ACC112 (cell line): Measurements from ENCODE around the gene SCIN.
A peak's percentile ranks its signal among the peaks of the same experiment; 100 is the strongest.

Experiments used
- H2AFZ ChIP-seq: fragments of 200-600 bp; sonication (generic); one replicate; pipeline ENCODE4 v1.6.0; 2017; ENCODE audit warnings: antibody characterized with exemption, low read length; ENCODE audit not compliant: unreplicated experiment
- H3K27ac ChIP-seq: fragments of 200-600 bp; sonication (generic); 2 replicates; pipeline ENCODE4 v1.5.1; 2014; ENCODE audit warnings: low read depth, mild to moderate bottlenecking, antibody characterized with exemption, low read length, moderate library complexity
- H3K27me3 ChIP-seq: fragments of 200-600 bp; sonication (generic); 2 replicates; pipeline ENCODE4 v1.6.1; 2014; ENCODE audit warnings: mild to moderate bottlenecking, antibody characterized with exemption, low read length, moderate library complexity, mixed read lengths; ENCODE audit not compliant: insufficient read depth
- H3K36me3 ChIP-seq: fragments of 200-600 bp; sonication (generic); 2 replicates; pipeline ENCODE4 v1.6.1; 2016; ENCODE audit warnings: mild to moderate bottlenecking, antibody characterized with exemption, low read length, moderate library complexity, mixed read lengths; ENCODE audit not compliant: insufficient read depth
- H3K4me1 ChIP-seq: fragments of 200-600 bp; sonication (generic); one replicate; pipeline ENCODE4 v1.6.1; 2016; ENCODE audit warnings: low read length, mixed read lengths; ENCODE audit not compliant: insufficient read depth, unreplicated experiment, control insufficient read depth
- H3K4me3 ChIP-seq: fragments of 200-600 bp; sonication (generic); 2 replicates; pipeline ENCODE4 v1.5.1; 2014; ENCODE audit warnings: mild to moderate bottlenecking, low read depth, low read length
- H3K79me2 ChIP-seq: fragments of 200-600 bp; sonication (generic); one replicate; pipeline ENCODE4 v1.6.0; 2016; ENCODE audit warnings: low read length; ENCODE audit not compliant: control insufficient read depth, unreplicated experiment, insufficient read depth

Gene SCIN

DNA sequence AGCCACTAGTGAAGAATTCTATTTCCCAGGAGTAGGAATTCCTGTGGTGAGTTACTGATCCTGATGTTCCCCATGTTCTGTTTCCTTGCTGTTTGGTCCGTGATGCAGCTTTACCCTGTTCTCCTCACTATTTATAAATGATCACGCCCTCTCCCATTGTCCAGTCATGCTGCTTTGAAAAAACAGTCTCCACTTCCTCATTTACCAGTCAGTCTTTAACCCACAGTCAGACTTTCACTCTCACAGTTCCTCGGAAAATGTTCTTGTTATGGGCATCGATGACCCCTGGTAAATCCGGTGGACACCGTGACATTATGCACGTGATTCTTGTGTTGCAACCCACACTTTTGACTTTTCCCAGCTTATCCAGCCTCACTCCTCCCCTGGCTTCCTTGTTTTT is 14.4 kb downstream of the SCIN start:
- Histone ChIP-seq H3K27ac (no peak overlapping the region), H3K79me2 (no peaks in the 10 kb centered on the region), H3K27me3 (no peaks in the 10 kb centered on the region), H2AFZ (no peak overlapping the region), H3K4me3 (no peak overlapping the region), H3K4me1 (no peaks in the 10 kb centered on the region), H3K36me3 (no peaks in the 10 kb centered on the region)

DNA sequence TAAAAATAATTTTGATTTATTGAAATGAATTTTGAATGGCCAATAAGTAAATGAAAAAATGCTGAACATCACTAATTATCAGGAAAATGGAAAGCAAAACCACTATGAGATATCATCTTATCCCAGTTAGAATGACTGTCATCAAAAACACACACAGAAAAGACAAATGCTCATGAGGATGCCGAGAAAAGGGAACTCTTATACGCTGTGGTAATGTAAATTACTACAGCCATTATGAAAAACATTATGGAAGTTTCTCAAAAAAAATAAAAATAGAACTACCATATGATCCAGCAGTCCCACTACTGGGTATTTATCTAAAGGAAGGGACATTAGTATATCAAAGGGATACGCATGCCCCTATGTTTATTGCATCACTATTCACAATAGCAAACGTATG is 15.8 kb downstream of the SCIN start:
- H3K4me1 ChIP-seq: no peaks in the 10 kb centered on the region

DNA sequence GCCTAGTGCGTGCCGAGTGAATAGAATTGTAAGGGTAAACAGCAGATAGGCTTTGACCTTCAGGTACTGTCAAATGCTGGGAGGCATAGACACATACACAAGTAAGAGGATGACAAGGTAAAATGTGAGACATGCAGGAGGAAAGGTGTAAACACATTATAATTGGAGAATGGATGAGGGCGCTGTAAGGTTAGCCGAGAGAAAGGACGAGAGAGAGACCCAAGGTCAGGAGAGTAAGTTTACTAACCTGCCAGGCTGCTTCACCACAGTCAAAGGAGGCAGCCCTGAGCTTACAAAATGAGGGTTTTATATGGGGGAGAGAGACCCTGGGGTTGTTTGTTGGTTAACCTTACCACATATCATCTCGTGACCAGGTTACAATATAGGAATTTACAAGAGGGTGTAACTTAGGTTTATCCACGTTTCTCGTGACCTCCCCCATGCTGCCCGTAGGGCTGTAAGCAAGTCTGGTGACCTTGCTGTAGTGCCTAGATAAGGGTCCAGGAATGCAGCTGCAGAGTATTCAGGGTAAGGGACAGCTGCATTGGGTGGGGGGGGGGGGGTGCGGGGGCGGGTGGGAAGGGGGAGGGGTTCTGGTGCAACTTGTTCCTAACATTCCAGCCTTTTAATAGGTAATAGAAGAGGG is 17.9 kb downstream of the SCIN start:
- no peak overlapping the region for H3K4me3 ChIP-seq
- no peaks in the 10 kb centered on the region for H3K36me3 ChIP-seq
- H3K27me3 ChIP-seq: no peaks in the 10 kb centered on the region
- H3K79me2 ChIP-seq: no peaks in the 10 kb centered on the region
- H3K27ac ChIP-seq: no peak overlapping the region
- no peaks in the 10 kb centered on the region for H3K4me1 ChIP-seq
- H2AFZ ChIP-seq: no peak overlapping the region

More for the DNA sequence above, 15.8 kb downstream of the SCIN start:
- Histone ChIP-seq H3K79me2 (no peaks in the 10 kb centered on the region), H3K27ac (no peak overlapping the region), H3K4me3 (no peak overlapping the region), H3K27me3 (no peaks in the 10 kb centered on the region), H3K36me3 (no peaks in the 10 kb centered on the region), H2AFZ (no peak overlapping the region)

DNA sequence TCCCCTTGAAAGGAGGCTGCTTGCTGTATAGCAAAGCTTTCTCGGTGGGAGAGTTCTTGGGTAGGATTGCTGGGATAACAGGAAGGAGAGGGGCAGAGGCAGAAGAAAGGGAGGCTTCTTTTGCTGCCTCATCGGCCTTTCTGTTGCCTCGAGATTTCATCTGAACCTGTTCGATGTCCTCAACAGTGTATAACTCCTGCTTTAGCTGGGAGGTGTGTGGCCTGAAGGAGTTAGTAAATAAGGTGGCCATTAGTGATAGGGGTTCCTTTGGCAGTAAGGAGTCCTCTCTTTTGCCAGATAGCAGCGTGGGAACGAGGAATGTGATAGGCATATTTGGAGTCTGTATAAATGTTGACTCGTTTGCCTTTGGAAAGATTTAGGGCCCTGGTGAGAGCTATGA is 20.0 kb downstream of the SCIN start:
- Histone ChIP-seq H3K4me1 (no peaks in the 10 kb centered on the region), H3K4me3 (no peak overlapping the region), H2AFZ (no peak overlapping the region), H3K36me3 (no peaks in the 10 kb centered on the region), H3K27me3 (no peaks in the 10 kb centered on the region), H3K79me2 (no peaks in the 10 kb centered on the region), H3K27ac (no peak overlapping the region)

DNA sequence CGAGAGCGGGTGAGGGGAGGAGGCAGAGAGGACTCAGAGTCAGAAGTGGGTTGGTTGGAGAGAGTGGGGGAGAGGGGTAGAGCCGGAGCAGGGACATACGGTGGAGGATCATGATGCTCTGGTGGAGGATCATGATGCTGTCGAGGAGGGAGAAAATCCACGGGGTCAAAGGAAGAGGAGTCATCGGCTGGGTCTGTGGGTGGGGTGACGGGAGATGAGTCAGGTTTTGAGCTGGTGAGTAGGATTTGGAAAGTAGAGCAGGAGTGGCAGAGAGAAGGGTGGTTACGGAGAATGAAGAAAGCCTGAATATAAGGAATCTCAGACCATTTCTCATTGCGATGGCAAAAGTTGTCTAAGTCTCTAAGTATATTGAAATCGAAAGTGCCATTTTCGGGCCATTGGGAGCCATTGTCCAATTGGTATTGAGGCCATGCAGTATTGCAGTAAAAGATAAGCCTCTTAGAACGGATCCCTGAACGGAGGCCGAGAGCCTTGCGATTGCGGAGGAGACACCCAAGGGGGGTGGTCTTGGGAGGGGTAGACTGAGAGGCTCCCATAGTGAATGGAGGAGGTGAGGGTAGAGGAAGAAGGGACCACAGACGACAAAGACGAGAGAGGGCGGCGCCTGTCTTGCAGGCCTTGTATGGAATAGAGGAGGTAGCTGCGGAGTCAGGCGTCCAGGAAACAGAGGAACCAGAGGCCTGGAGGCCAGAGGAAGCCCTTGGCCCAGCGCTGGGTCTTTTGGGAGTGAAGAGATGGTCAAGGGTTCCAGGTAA is 23.8 kb downstream of the SCIN start:
- Histone ChIP-seq H3K27me3 (no peaks in the 10 kb centered on the region), H3K36me3 (no peaks in the 10 kb centered on the region), H3K4me3 (no peak overlapping the region), H3K79me2 (no peaks in the 10 kb centered on the region), H3K4me1 (no peaks in the 10 kb centered on the region), H3K27ac (no peak overlapping the region), H2AFZ (no peak overlapping the region)

DNA sequence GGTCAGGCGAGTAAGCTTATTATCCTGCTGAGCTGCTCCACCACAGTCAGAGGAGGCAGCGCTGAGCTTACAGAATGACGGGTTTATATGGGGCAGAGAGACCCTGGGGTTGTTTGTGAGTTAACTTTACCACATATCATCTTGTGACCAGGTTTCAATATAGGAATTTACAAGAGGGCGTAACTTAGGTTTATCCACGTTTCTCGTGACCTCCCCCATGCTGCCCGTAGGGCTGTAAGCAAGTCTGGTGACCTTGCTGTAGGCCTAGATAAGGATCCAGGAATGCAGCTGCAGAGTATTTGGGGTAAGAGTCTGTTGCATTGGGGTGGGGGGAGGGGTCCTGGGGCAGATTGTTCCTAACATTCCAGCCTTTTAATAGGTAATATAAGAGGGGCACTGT is 24.6 kb downstream of the SCIN start:
- no peak overlapping the region for H2AFZ ChIP-seq
- no peaks in the 10 kb centered on the region for H3K27me3 ChIP-seq
- no peaks in the 10 kb centered on the region for H3K36me3 ChIP-seq
- H3K4me1 ChIP-seq: no peaks in the 10 kb centered on the region
- no peak overlapping the region for H3K4me3 ChIP-seq
- no peaks in the 10 kb centered on the region for H3K79me2 ChIP-seq
- H3K27ac ChIP-seq: no peak overlapping the region

DNA sequence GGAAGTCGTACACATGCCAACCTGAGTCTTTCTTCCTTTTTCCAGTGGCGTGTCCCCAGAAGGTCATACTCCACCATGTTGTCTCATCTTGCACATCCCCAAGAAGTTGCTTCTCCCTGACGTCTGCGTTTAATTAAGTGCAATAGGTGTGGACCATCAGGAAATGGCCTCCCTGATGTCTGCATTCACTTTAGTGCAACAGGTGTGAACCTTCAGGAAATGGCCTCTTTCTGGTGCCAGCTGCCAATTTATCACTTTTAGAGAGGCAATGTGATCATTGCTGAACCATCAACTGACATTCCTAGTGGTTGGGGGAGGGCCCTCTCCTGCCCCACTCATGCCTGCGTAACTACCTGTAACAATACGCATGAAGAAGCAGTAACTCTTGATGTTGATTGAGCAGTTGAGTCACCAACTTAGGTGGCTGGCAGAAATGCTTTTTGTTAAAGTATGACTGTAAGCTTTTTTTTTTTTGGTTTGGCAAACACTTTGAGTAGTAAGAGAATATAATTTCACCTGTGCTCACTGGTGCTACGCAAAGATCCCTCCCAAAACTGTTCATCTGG is 25.8 kb downstream of the SCIN start:
- H3K27ac ChIP-seq: no peak overlapping the region

DNA sequence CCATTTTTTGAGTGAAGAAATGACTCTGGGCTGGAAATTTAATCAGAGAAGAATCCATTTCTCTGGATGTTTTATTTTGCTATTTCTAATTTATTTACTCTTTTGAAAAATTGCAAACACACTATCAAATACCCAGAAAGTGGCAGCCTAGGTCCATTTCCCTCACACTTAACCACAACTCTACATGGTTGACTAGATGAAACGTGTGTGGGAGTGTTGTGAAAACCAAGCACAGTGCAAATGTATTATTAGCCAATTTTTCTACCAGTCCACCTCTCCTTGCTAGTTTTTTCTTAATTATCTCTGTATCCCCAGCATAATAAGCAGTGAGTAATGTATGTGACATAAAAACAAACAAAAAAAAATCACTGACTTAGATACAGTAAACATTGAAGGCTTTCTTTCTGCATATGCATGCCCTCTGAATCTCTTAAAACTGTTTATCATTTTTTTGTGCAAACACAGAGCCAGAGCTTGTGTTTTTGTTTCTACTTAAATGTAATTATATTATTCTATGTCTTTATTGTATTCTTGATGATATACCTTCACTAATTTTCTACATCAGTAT is 30.9 kb downstream of the SCIN start:
- Histone ChIP-seq H3K27me3 (no peaks in the 10 kb centered on the region), H3K27ac (no peak overlapping the region), H3K4me1 (no peaks in the 10 kb centered on the region), H3K36me3 (no peaks in the 10 kb centered on the region), H2AFZ (no peak overlapping the region), H3K4me3 (no peak overlapping the region), H3K79me2 (no peaks in the 10 kb centered on the region)

More for the DNA sequence above, 25.8 kb downstream of the SCIN start:
- H2AFZ ChIP-seq: no peak overlapping the region
- H3K4me1 ChIP-seq: no peaks in the 10 kb centered on the region
- no peaks in the 10 kb centered on the region for H3K36me3 ChIP-seq
- H3K4me3 ChIP-seq: no peak overlapping the region
- no peaks in the 10 kb centered on the region for H3K27me3 ChIP-seq
- no peaks in the 10 kb centered on the region for H3K79me2 ChIP-seq

DNA sequence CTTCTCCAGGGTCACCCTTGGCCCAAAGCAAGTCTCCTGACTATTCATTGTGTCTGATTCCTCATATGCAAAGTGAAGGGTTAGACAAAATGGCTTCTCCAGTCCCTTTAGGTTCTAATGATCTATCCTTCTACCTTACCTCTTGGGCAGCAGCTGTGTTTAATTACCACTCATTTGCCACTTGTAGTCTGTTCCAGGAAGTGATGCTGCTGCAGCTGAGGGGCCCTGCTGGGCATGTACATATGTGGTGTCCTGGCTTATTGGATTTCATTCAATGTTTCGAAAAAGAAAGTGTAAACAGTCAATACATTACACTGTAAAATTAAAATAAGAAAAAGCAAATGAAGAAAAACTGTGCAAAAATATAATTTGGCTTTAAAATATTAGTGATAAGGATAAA is 36.6 kb downstream of the SCIN start:
- Histone ChIP-seq H2AFZ (peak overlapping the region; percentile 21), H3K4me3 (no peak overlapping the region), H3K79me2 (no peaks in the 10 kb centered on the region), H3K27ac (no peak overlapping the region), H3K4me1 (no peaks in the 10 kb centered on the region), H3K36me3 (no peaks in the 10 kb centered on the region), H3K27me3 (no peaks in the 10 kb centered on the region)

DNA sequence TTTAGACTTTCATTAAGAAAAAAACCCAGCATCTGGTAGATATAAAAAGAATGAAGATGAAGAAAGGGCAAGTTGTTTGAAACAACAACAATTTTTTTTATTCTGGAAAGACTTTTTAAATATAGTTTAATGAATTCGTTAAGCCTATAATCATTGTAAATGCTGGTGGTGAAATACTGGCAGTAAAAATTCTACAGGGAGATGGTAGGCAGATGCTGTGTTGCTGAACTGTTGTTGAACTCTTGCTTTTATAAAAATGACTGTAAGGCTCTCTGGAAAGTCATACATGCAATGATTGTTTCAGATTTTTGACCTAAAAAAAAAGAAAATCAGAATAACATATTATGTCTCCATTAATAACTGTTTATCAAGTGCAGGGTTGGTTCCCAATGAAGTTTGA is 39.0 kb downstream of the SCIN start:
- H3K4me1 ChIP-seq: no peaks in the 10 kb centered on the region
- no peak overlapping the region for H3K4me3 ChIP-seq
- H3K36me3 ChIP-seq: no peaks in the 10 kb centered on the region
- H2AFZ ChIP-seq: no peak overlapping the region
- H3K79me2 ChIP-seq: no peaks in the 10 kb centered on the region
- H3K27me3 ChIP-seq: no peaks in the 10 kb centered on the region
- H3K27ac ChIP-seq: no peak overlapping the region
